Activated CD4-positive, alpha-beta T cell treated with anti-CD3 and anti-CD28 coated beads, Interleukin-2, amount 50 U/mL, for 4 hours (primary cell): ENCODE data around the gene RRP36.
"Not testable (repeated sequence)": the region's sequence is repeated elsewhere in the genome, so short reads cannot be mapped to it uniquely, and the experiment has no call there.

Experiments
- DNase-seq, 2 experiments: peaks; one replicate each; pipeline ENCODE4 v3.0.0-alpha.2; 2020

Gene RRP36

GRCh38 chr6:43021270-43022047, at the start of gene RRP36:
Gene RRP36 (plus strand): TSS chr6:43021623. CDS start chr6:43021655, 32 bp downstream.
- DNase-seq, result peak; percentile 55 to 59

GRCh38 chr6:42971746-42972327, 49.6 kb upstream of the RRP36 start:
- DNase-seq, result no peak

GRCh38 chr6:42973926-42974325, 47.5 kb upstream of the RRP36 start:
- DNase-seq, result no peak

DNA sequence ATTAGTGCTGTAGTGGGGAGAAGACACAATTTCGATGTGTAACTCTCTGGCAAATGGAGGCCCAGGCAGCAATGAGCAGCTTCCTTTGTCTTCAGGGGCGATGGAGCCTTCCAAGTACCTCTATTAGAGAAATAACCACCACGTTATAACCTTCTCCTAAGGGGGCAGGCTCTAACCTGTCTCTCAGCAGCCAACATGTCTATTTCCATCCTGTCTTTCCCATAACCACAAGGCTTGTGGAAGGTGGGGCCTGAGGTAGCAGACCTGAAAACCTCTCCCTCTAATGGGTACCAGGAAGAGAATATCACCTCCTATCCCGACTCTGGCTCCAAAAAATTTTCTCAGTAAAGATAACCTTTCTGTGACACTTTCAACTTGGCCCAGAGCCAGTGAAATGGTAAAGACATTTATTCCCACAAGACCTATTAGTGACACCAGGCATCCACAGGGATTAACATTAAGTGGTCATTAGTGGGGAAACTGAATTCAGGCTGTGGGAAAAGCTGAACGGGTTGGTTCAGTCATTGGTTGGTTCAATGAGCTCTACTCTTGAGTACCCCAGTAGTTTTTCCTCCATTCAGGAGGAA, 46.4 kb upstream of the RRP36 start:
- no peak for DNase-seq

DNA sequence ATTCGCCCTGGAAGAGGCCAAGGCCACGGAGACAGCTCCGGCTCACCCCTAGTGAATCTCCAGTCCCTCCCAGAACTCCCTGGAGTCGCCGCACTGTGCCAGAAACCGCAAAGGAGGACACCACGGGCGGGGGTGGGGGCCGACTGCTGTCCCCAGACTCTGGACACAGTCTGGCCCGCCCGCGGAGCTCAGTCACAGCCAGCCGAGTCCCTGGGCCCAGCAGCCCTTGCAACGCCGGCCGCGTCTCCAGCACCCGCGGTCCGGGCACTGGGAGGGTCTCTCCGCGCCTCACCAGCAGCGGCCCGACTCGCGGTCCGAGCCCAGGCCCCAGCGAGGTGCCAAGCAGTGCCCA, 43.0 kb upstream of the RRP36 start:
- DNase-seq, result no peak

DNA sequence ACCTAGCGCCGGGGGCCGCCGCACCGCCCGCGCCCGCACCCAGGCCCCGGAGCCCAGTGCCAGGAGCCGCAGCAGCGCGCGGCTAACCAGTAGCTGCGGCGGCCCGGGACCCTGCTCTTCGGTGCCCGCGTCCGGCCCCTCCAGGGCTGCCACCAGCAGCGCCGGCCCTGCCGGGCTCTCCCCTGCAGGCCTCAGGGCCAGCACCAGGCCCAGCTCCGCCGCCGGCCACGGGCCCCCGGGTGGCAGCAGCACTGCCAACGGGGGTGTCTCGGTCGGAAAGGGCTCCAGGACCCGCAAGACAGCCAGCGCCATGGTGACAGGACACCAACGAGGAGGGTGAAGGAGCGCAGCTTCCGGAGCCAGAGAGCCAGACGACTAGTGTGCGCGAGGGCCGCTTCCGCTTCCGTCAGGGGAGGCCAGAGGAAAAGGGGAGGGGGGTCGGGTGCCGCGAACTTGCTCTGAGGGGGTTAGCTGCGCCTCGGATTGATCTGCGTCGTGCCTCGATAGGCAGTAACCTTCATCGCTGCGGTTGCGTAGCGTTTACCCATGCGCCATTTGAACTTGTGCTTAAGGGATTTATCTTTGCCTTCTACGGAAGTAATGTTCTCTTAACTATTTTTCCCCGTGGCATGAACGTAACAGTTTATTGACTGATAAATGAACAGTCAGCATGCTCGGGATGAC, 42.4 kb upstream of the RRP36 start, which contains the start of gene PEX6:
Gene PEX6, minus strand, starts transcription at position 343 of the 684 bp plus-strand sequence. Its CDS starts 31 bp downstream, at position 312.
- peak; percentile 83 to 85 for DNase-seq

DNA sequence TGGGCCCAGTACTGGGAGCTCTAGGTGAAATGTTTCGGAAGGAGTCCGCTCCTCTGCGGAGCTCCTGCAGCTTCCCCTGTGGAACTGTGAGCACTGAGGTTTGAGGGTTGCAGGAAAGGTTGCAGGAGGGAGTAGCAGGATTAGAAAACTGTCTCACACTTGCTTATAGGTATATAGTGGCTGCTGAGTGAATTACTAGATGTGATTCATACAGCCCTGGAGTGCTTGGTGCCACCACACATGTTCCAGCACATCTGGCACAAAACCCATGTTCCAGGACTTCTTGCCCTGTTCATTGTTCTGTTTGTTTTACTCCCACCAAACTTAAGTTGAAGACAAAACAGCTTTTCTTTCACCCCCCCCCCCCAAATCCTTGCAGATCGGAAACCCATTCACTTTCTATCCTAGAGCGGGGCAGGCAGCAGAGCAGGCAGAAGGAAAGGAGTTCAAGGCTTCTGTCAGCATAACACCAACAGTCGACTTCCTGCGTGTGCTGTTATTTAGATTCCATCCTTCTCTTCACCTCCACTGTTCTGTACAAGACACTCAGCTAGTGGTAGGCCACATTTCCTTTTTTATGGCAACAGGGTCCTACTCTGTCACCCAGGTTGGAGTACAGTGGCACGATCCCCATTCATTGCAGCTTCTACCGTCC, 41.8 kb upstream of the RRP36 start:
- DNase-seq, result peak in 1 of 2 experiments; percentile 9

DNA sequence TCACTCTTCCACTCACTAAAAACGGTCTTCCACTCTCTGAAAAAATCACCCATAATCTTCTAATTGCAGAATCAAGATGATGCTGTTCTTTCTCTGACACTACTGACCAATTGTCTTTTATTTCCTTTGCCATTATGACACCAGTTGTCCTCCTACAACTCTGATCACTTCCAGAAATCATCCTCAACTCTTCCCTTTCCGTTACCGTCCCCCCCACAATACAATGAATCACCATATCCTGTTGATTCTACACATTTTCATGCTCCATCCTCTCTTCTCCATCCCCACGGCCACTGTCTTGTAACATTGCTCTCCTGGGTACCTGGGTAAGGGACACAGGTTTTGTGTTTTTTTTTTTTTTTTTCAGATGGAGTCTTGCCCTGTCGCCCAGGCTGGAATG, 39.6 kb upstream of the RRP36 start:
- DNase-seq, result no peak

- peak; percentile 97 to 98 for DNase-seq
These were observed 37.2 kb upstream of the RRP36 start, which contains the start of gene PPP2R5D for GRCh38 chr6:42984001-42984923. Gene PPP2R5D (plus strand): TSS chr6:42984570. CDS start chr6:42984678, 108 bp downstream.

DNA sequence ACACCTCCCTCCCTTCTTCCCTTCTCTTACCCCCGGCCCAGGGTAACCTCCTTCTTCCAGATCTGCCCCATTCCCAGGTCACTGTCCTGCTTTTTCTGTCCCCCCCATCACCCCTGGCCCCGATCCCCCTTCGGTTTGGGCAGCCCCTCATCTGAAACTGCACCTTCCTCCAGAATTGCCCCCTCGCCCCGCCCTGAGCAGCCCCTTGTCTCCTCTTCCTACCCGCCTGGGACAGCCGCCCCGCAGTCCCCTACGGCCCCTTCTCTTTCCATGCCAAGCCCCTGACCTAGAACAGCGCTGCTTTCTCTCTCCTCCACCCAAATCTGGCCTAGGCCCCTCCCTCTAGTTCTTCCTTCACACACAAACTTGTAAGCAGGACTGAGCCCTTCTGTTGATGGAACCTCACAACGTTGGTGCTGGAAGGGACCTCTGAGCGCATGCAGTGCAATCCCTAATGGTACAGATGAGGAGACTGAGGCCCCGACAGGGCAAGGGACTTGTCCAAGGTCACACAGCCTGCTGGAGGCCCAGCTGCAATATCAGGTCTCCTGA, 36.4 kb upstream of the RRP36 start:
- DNase-seq, result no peak

GRCh38 chr6:42987533-42988451, 33.6 kb upstream of the RRP36 start:
- no peak for DNase-seq

GRCh38 chr6:42988486-42989020, 32.9 kb upstream of the RRP36 start:
- DNase-seq, result no peak

GRCh38 chr6:42989923-42990322, 31.5 kb upstream of the RRP36 start:
- no peak for DNase-seq

GRCh38 chr6:42993445-42993844, 28.0 kb upstream of the RRP36 start:
- no peak for DNase-seq

DNA sequence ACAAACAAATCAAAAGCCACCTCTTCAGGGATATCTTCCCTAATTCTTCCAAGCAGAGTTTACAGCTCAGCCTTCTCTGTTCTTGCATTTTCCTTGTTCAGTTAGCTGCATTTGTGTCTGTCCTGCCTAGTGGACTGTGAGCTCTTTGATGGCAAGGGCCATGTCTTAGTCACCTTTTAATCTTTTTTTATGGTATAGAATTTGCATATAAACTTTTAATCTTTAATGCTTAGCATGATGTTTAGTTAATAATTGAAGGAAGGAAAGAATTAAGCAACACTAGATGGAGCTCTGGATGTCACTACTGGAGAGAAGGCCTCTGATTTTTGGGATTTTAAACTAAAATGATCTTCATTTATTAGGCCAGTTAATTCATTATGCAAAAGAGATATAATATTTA, 24.9 kb upstream of the RRP36 start:
- no peak for DNase-seq

- DNase-seq, result not testable (repeated sequence)
These were observed 23.2 kb upstream of the RRP36 start for GRCh38 chr6:42998205-42998604.

GRCh38 chr6:43001843-43002242, 19.6 kb upstream of the RRP36 start:
- no peak for DNase-seq

GRCh38 chr6:43005844-43006243, 15.6 kb upstream of the RRP36 start:
- no peak for DNase-seq

GRCh38 chr6:43006251-43006650, 15.2 kb upstream of the RRP36 start:
- no peak for DNase-seq

- no peak for DNase-seq
These were observed 14.3 kb upstream of the RRP36 start for GRCh38 chr6:43007126-43007525.
